HCT116 (cell line): ENCODE measurements around the gene ALDH3B1. TPM values are rescaled to one million over a fixed set of nuclear protein-coding genes. Genes with fewer than 3 reads are reported as not detected.

Source experiments
- ATAC-seq: fragments of 200-7000 bp; cut with Tn5 transposase; 2 replicates; pipeline ENCODE4 v1.9.1; 2020; ENCODE audit warnings: mild to moderate bottlenecking, moderate library complexity
- BruUV-seq: library from RNA; stranded (reverse); fragments of 400-500 nt; replicated peaks from 2 replicates; lab custom pipeline; 2021; lab: Mats Ljungman, UMichigan
- CTCF ChIA-PET: fragments of 300-600 bp; sonication (Branson Sonifier 250); formaldehyde crosslinking; loops from one replicate; lab custom pipeline; 2021; ENCODE audit warnings: antibody characterized with exemption; lab: Charles Lee
- POLR2A ChIA-PET: fragments of 300-600, 350-600 bp; sonication (Branson Sonifier 250); formaldehyde crosslinking; loops from one replicate; lab custom pipeline; 2021; ENCODE audit warnings: antibody characterized with exemption; lab: Charles Lee
- RAD21 ChIA-PET, 2 experiments: fragments of 300-600 bp; sonication (Branson Sonifier 250); formaldehyde crosslinking; loops; one replicate each; lab custom pipeline; 2023; ENCODE audit warnings: low total read pairs in 2 of 2; ENCODE audit not compliant: uncharacterized antibody in 2 of 2, unreplicated experiment in 2 of 2, low non-redundant PET in 1 of 2; lab: Charles Lee
- DNase-seq: peaks from one replicate; pipeline ENCODE4 v3.0.0-alpha.2; 2010; ENCODE audit warnings: low read depth, low spot score
- H2AFZ ChIP-seq: fragments of 200-600 bp; shearing (Covaris generic), sonication (generic); 2 replicates; pipeline ENCODE4 v1.6.1; 2017; ENCODE audit warnings: low read depth, mixed run types, mixed read lengths, antibody characterized with exemption, low read length; ENCODE audit not compliant: poor library complexity, severe bottlenecking
- H3K27ac ChIP-seq: 2 replicates; pipeline ENCODE4 v1.5.1; 2012; ENCODE audit warnings: low read depth, low read length
- H3K27me3 ChIP-seq: fragments of 200-600 bp; sonication (generic); 2 replicates; pipeline ENCODE4 v1.6.1; 2016; ENCODE audit warnings: mixed run types, low read length, mixed read lengths; ENCODE audit not compliant: insufficient read depth
- H3K36me3 ChIP-seq, 2 experiments: fragments of 200-500 bp in 1 of 2; fragments of 200-600 bp in 1 of 2; sonication (Bioruptor generic) in 1 of 2; sonication (generic) in 1 of 2; 2 replicates each; pipeline versions ENCODE4 v1.5.1 to v1.6.1; 2014 to 2016; ENCODE audit warnings: low read length in 2 of 2, inconsistent platforms in 1 of 2, mixed read lengths in 1 of 2, mixed run types in 1 of 2; ENCODE audit not compliant: insufficient read depth in 2 of 2, control insufficient read depth in 1 of 2
- H3K4me1 ChIP-seq, 2 experiments: fragments of 200-600 bp in 1 of 2; sonication (generic) in 1 of 2; 2 replicates each; pipeline versions ENCODE4 v1.5.1 to v1.6.1; 2012 to 2017; ENCODE audit warnings: low read length in 2 of 2, inconsistent platforms in 1 of 2, mild to moderate bottlenecking in 1 of 2, mixed read lengths in 1 of 2, mixed run types in 1 of 2, moderate library complexity in 1 of 2; ENCODE audit not compliant: insufficient read depth in 2 of 2, control insufficient read depth in 1 of 2
- H3K4me2 ChIP-seq: fragments of 200-600 bp; sonication (generic); 2 replicates; pipeline ENCODE4 v1.6.1; 2017; ENCODE audit warnings: mixed run types, low read length, mixed read lengths
- H3K4me3 ChIP-seq, 2 experiments: fragments of 200-600 bp in 1 of 2; sonication (generic) in 1 of 2; replicated peaks in 1 of 2; 2 replicates each; pipeline ENCODE4 v1.5.1; 2011 to 2016; ENCODE audit warnings: low read length in 2 of 2, control low read depth in 1 of 2, low read depth in 1 of 2, mild to moderate bottlenecking in 1 of 2, mixed read lengths in 1 of 2, mixed run types in 1 of 2
- H3K79me2 ChIP-seq: fragments of 200-600 bp; sonication (generic); 2 replicates; pipeline ENCODE4 v1.6.1; 2017; ENCODE audit warnings: mild to moderate bottlenecking, mixed run types, low read length, moderate library complexity, mixed read lengths; ENCODE audit not compliant: insufficient read depth
- H3K9ac ChIP-seq: fragments of 200-600 bp; sonication (generic); 2 replicates; pipeline ENCODE4 v1.6.1; 2016; ENCODE audit warnings: low read length, mixed read lengths
- H3K9me2 ChIP-seq: fragments of 200-600 bp; sonication (generic), shearing (Covaris generic); 2 replicates; pipeline ENCODE4 v1.6.1; 2017; ENCODE audit warnings: mixed run types, mild to moderate bottlenecking, moderate library complexity; ENCODE audit not compliant: insufficient read depth
- H3K9me3 ChIP-seq, 2 experiments: fragments of 200-500 bp in 1 of 2; fragments of 200-600 bp in 1 of 2; sonication (Bioruptor generic) in 1 of 2; sonication (generic) in 1 of 2; 2 replicates each; pipeline ENCODE4 v1.6.1; 2014 to 2017; ENCODE audit warnings: low read length in 2 of 2, mixed read lengths in 2 of 2, inconsistent platforms in 1 of 2, low read depth in 1 of 2, mild to moderate bottlenecking in 1 of 2, mixed run types in 1 of 2, moderate library complexity in 1 of 2; ENCODE audit not compliant: control insufficient read depth in 1 of 2, insufficient read depth in 1 of 2
- H4K20me1 ChIP-seq: fragments of 200-600 bp; sonication (generic), shearing (Covaris generic); 2 replicates; pipeline ENCODE4 v1.6.1; 2017; ENCODE audit warnings: mixed run types, mild to moderate bottlenecking, moderate library complexity; ENCODE audit not compliant: insufficient read depth
- EGR1 ChIP-seq: IDR thresholded peaks from 2 replicates; pipeline ENCODE4 v1.6.1; 2012; ENCODE audit warnings: low read depth
- ELF1 ChIP-seq: IDR thresholded peaks from 2 replicates; pipeline ENCODE4 v1.6.1; 2012; ENCODE audit warnings: low read depth, borderline replicate concordance
- EZH2 ChIP-seq: fragments of 200-600 bp; sonication (generic); IDR thresholded peaks from 2 replicates; pipeline ENCODE4 v1.6.1; 2017; ENCODE audit warnings: antibody characterized with exemption, mixed run types
- JUND ChIP-seq: IDR thresholded peaks from 2 replicates; pipeline ENCODE4 v1.6.1; 2012
- RAD21 ChIP-seq: IDR thresholded peaks from 2 replicates; pipeline ENCODE4 v1.6.1; 2012; ENCODE audit warnings: low read depth, mild to moderate bottlenecking
- YY1 ChIP-seq: IDR thresholded peaks from 2 replicates; pipeline ENCODE4 v1.6.1; 2011; ENCODE audit warnings: low read length, low read depth, moderate library complexity, mild to moderate bottlenecking; ENCODE audit not compliant: insufficient replicate concordance; ENCODE audit errors: extremely low read depth
- ZNF274 ChIP-seq: fragments of 200-500 bp; sonication (Bioruptor generic); IDR thresholded peaks from 2 replicates; pipeline ENCODE4 v1.6.1; 2014; ENCODE audit warnings: mild to moderate bottlenecking, low read depth, low read length, inconsistent platforms
- intact Hi-C: fragments of 100-400 bp; cut with micrococcal nuclease; formaldehyde crosslinking; loops from 2 replicates; pipeline ENCODE4 v1.10.0; 2022
- total RNA-seq: library from RNA; stranded (reverse); gene quantifications from one replicate; pipeline ENCODE4 v1.2.1, GENCODE V29; 2021; ENCODE audit not compliant: unreplicated experiment
- TF ChIP-seq, protein P1 (sequence below): IDR thresholded peaks from 2 replicates; pipeline ENCODE4 v1.6.1; 2011; ENCODE audit warnings: mild to moderate bottlenecking, low read length, moderate library complexity; ENCODE audit not compliant: insufficient replicate concordance; ENCODE audit errors: extremely low read depth
- TF ChIP-seq, protein P2 (sequence below): IDR thresholded peaks from 2 replicates; pipeline ENCODE4 v1.6.1; 2012
- TF ChIP-seq, protein P3 (sequence below): IDR thresholded peaks from 2 replicates; pipeline ENCODE4 v1.6.1; 2012

ALDH3B1 gene
- total RNA-seq, 1 experiment from 2014 or later: 25.5 TPM

DNA sequence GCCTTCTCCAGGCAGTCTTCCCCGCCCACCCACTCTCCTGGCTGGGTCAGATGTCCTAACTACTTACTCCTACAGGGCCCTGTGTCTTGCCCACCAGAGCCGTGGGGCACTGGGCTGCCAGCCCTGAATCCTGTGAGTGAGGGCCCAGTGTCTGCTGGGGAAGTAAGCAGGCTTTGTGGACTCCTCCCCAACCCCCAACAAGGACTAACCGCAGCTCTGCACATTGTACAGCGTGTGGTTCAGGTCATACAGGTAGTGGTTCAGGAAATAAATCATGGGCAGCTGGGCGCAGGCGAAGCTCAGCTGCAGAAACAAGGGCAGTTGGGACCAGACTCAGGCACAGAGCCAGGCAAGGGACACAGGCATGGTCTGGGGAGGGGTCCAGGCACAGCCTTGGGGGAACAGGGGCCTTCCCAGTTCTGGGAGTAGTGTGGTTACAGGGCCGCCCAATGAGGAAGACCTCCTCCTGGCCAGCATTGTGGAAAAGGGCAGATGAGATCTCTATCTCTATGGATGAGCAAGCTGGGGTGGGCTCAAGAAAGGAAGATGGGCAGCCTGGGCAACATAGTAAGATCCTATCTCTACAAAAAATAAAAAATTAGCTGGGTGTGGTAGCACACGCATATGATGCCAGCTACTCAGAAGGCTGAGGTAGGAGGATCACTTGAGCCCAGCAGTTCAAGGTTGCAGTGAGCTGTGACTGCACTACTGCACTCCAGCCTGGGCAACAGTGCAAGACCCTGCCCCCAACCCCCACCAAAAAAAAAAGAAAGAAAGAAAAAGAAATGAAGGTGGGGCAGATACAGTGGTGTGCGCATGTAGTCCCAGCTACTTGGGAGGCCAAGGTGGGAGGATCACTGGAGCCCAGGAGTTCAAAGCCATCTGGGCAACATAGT is 11.7 kb upstream of the ALDH3B1 start:
- DNase-seq: no peak
- no peak overlapping the region for H3K4me3 ChIP-seq
- TF ChIP-seq RAD21: no peak
- TF ChIP-seq ELF1: no peak
- TF ChIP-seq, protein P1, sequence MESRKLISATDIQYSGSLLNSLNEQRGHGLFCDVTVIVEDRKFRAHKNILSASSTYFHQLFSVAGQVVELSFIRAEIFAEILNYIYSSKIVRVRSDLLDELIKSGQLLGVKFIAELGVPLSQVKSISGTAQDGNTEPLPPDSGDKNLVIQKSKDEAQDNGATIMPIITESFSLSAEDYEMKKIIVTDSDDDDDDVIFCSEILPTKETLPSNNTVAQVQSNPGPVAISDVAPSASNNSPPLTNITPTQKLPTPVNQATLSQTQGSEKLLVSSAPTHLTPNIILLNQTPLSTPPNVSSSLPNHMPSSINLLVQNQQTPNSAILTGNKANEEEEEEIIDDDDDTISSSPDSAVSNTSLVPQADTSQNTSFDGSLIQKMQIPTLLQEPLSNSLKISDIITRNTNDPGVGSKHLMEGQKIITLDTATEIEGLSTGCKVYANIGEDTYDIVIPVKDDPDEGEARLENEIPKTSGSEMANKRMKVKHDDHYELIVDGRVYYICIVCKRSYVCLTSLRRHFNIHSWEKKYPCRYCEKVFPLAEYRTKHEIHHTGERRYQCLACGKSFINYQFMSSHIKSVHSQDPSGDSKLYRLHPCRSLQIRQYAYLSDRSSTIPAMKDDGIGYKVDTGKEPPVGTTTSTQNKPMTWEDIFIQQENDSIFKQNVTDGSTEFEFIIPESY: no peak
- no peak for TF ChIP-seq ZNF274
- TF ChIP-seq, protein P2, sequence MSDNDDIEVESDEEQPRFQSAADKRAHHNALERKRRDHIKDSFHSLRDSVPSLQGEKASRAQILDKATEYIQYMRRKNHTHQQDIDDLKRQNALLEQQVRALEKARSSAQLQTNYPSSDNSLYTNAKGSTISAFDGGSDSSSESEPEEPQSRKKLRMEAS: no peak
- no peak for TF ChIP-seq YY1
- TF ChIP-seq, protein P3, sequence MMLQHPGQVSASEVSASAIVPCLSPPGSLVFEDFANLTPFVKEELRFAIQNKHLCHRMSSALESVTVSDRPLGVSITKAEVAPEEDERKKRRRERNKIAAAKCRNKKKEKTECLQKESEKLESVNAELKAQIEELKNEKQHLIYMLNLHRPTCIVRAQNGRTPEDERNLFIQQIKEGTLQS: no peak
- no peak for TF ChIP-seq EGR1
- TF ChIP-seq EZH2: no peak
- TF ChIP-seq JUND: no peak
- TF ChIP-seq, all 23 proteins: peak for 0
- H4K20me1 ChIP-seq: no peaks in the 10 kb centered on the region
- BruUV-seq: no TSS peak
- 0 out of 2 replicates have a peak, but pooled peaks cover 4% of the 10 kb centered on the region for H3K79me2 ChIP-seq
- H3K4me2 ChIP-seq: no peak overlapping the region
- intact Hi-C loops: loop anchor here (10.0 kb wide), 1 partner anchor 144 kb away; no protein-coding TSS in a partner anchor
- ChIA-PET POLR2A (no interaction called here), RAD21 (no interaction called here), CTCF (no interaction called here)
- H3K27ac ChIP-seq: no peak overlapping the region; the same call in 1 of the 2 replicates
- peaks cover 20 to 32% of the 10 kb centered on the region in 2 experiments for H3K4me1 ChIP-seq
- H2AFZ ChIP-seq: no peak overlapping the region
- H3K9me3 ChIP-seq: no peaks in the 10 kb centered on the region
- no peaks in the 10 kb centered on the region for H3K9me2 ChIP-seq
- no peak for ATAC-seq
- H3K36me3 ChIP-seq: no peaks in the 10 kb centered on the region
- H3K9ac ChIP-seq: no peak overlapping the region
- no peaks in the 10 kb centered on the region for H3K27me3 ChIP-seq
